Stomach (tissue), 9 donors: ENCODE data around the gene RPS5. TPM values are rescaled to one million over a fixed set of nuclear protein-coding genes. Genes with fewer than 3 reads are reported as not detected.

Experiments
- DNase-seq, 2 donors: peaks; one replicate each; pipeline versions ENCODE4 v3.0.0 to v3.0.0-alpha.2; 2013 to 2019
- H3K27ac ChIP-seq, 5 donors: fragments of 200-600 bp in 4 of 5; sonication (generic) in 4 of 5; one replicate each; pipeline ENCODE4 v1.5.1; 2013 to 2019; ENCODE audit warnings: mild to moderate bottlenecking in 1 of 5, moderate library complexity in 1 of 5
- H3K27me3 ChIP-seq, 3 donors: fragments of 200-600 bp; sonication (generic); one replicate each; pipeline ENCODE4 v1.5.1; 2017 to 2019; ENCODE audit warnings: mixed run types in 1 of 3
- H3K36me3 ChIP-seq, 4 donors: fragments of 200-600 bp; sonication (generic); 1 replicate in 3 of 4; 2 replicates in 1 of 4; pipeline ENCODE4 v1.5.1; 2016 to 2019
- H3K4me1 ChIP-seq, 4 donors: fragments of 200-600 bp; sonication (generic); one replicate each; pipeline ENCODE4 v1.5.1; 2016 to 2019
- H3K4me3 ChIP-seq, 4 donors: fragments of 200-600 bp; sonication (generic) in 3 of 4; one replicate each; pipeline ENCODE4 v1.5.1; 2016 to 2019; ENCODE audit warnings: mild to moderate bottlenecking in 1 of 4
- H3K9me3 ChIP-seq, 4 donors: fragments of 200-600 bp; sonication (generic); one replicate each; pipeline ENCODE4 v1.5.1; 2016 to 2019
- EP300 ChIP-seq: sonication (generic); formaldehyde crosslinking; IDR thresholded peaks from one replicate; pipeline ENCODE4 v1.6.1; 2017; ENCODE audit warnings: antibody characterized with exemption
- POLR2A ChIP-seq, 4 donors: fragments of 450-650 bp; IDR thresholded peaks; one replicate each; pipeline ENCODE4 v1.6.1; 2016; ENCODE audit warnings: antibody characterized with exemption in 4 of 4, control low read depth in 2 of 4, mild to moderate bottlenecking in 1 of 4, moderate library complexity in 1 of 4
- POLR2AphosphoS5 ChIP-seq, 3 donors: sonication (generic); formaldehyde crosslinking; IDR thresholded peaks; one replicate each; pipeline ENCODE4 v1.6.1; 2016; ENCODE audit warnings: antibody characterized with exemption in 3 of 3
- WGBS, 5 donors: extraction: QIAGEN DNeasy Blood & Tissue Kit in 3 of 5; methylation state at CpG; one replicate each; pipeline versions ENCODE4 v1.1.5 to v1.1.7; 2013 to 2018; 5-methylcytosine and 5-hydroxymethylcytosine counted together
- intact Hi-C: fragments of 100-400 bp; cut with DNase I; formaldehyde crosslinking; loops from one replicate; pipeline ENCODE4 v1.15.1; 2023; ENCODE audit warnings: low total_unique reads
- polyA plus RNA-seq, 3 donors: library from polyadenylated mRNA; stranded (reverse); fragments of 200-250 nt; gene quantifications; one replicate each; pipeline ENCODE4 v1.2.3, GENCODE V29; 2013
- total RNA-seq, 5 donors: library from RNA; depleted of rRNA; stranded (reverse); fragments of >200 nt; gene quantifications; one replicate each; pipeline versions ENCODE4 v1.1.0 to v1.2.3, GENCODE V29; 2014 to 2016
- TF ChIP-seq, protein P1 (sequence below), 7 experiments: fragments of 450-650 bp in 4 of 7; fragments of 200-600 bp in 3 of 7; sonication (generic) in 3 of 7; IDR thresholded peaks; one replicate each; pipeline ENCODE4 v1.5.1; 2016 to 2019; ENCODE audit warnings: antibody characterized with exemption in 7 of 7, control low read depth in 2 of 7, mild to moderate bottlenecking in 1 of 7
- donor health status: healthy with polysubstance abuse.
- donor health status: Bipolar disorder and iron deficiency.
- donor health status: healthy.

Gene RPS5
- total and polyA plus RNA-seq, 8 donors = 801 to 2,322 (median 1,502) TPM

DNA sequence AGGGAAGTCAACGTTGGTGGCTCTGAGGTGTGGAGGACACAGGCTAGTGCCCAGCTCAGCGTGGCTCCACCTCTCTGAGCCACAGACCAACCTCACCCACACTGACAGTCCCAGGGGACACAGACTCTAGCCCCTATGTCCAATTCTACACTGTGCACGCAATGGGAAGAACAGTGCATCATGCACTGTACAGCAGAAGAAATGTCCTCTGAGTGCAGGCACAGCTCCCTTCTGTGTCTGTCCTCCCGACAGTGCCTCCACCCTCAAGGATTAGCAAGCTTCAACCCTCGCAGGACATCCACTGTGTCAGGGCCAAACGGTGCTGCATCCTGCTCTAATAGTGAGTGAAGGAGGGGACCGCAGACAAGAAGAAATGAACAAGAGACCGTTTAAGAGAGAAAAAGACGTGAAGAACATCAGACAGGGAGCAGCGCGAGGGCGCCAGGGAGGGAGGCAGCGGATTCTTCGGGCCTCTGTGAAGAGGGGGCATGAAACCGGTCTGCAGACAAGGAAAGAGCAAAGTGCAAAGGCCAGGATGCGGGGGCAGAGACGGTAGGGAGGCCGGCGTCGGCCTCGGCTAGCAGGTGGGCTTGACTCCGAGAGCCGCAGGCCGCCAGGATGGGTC lies 6.9 kb upstream of the RPS5 start:
- Histone ChIP-seq H3K9me3 (no peaks in the 10 kb centered on the region), H3K4me3 (peak overlapping the region; percentile 75 to 96 (median 90)), H3K36me3 (no peaks in the 10 kb centered on the region), H3K27me3 (no peaks in the 10 kb centered on the region), H3K27ac (peak overlapping the region; percentile 94 to 99 (median 97)), H3K4me1 (peaks cover 19 to 33% (median 29%) of the 10 kb centered on the region in 4 donors)
- intact Hi-C loops = no loop called here
- 3 to 8% (median 5%) methylated on average over 22 to 24 of the region's 24 CpGs for WGBS, 5 donors
- TF ChIP-seq POLR2AphosphoS5 (IDR thresholded peaks at IDR 0.05) (no peak), EP300 (no peak)
- no peak for DNase-seq

DNA sequence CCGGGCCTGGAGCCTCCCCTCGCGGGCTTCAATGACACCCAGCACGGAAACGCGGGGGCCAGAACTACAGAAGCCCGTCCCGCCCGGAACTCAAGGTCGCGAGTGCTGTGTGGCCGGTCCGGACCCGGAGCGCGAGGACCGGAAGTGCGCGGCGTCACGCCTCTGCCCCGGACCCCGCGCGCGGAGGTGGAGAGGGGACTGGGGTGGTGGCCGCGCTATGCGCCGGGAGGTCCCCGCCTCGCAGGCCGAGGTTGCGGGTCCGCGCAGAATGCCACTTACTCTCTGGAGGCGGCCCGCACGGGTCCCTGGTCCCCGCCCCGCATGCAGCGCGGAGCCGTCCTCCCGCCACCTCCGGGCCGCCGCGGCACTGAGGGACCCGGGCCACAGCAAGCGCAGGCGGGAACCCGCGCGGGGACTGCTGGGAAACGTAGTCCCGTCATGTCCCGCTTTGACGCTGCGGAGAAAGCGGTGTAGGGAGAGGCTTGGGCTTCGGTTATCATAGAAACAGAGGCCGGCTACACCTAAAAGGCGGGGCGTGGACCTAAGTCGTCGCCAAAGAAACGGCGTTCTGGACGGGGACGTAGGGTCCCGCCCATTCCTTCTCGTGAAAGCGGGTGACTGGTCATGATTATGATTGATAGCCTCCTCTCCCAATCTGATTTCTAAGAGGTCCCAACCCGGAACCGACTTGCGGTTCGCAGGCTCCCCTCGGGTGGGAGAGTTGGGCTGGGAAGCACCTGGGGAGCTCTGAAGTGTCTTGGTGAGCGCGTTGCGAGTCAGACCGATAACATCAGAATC lies 6.2 kb upstream of the RPS5 start, which contains the start of gene ZNF837:
Gene ZNF837, minus strand, starts transcription at position 369 of the 798 bp plus-strand sequence. CDS start 11,698 bp downstream, outside the sequence.
- Histone ChIP-seq H3K27me3 (no peaks in the 10 kb centered on the region), H3K27ac (peak within 1 kb of the TSS; percentile 94 to 99 (median 97)), H3K4me3 (peak within 1 kb of the TSS; percentile 75 to 96 (median 90)), H3K36me3 (no peaks in the 10 kb centered on the region), H3K4me1 (peaks cover 25 to 40% (median 36%) of the 10 kb centered on the region in 4 donors), H3K9me3 (no peaks in the 10 kb centered on the region)
- 0 to 1% (median 1%) methylated on average over 31 to 83 of the region's 83 CpGs for WGBS, 5 donors
- intact Hi-C loops = no loop called here
- peak; percentile 99 to 100 for DNase-seq
- TF ChIP-seq EP300 (no peak), POLR2A (IDR thresholded peaks at IDR 0.05) (peak in 2 of 4 donors; percentile 19 to 70), POLR2AphosphoS5 (IDR thresholded peaks at IDR 0.05) (peak; percentile 3 to 86 (median 76))
- TF ChIP-seq, protein P1, sequence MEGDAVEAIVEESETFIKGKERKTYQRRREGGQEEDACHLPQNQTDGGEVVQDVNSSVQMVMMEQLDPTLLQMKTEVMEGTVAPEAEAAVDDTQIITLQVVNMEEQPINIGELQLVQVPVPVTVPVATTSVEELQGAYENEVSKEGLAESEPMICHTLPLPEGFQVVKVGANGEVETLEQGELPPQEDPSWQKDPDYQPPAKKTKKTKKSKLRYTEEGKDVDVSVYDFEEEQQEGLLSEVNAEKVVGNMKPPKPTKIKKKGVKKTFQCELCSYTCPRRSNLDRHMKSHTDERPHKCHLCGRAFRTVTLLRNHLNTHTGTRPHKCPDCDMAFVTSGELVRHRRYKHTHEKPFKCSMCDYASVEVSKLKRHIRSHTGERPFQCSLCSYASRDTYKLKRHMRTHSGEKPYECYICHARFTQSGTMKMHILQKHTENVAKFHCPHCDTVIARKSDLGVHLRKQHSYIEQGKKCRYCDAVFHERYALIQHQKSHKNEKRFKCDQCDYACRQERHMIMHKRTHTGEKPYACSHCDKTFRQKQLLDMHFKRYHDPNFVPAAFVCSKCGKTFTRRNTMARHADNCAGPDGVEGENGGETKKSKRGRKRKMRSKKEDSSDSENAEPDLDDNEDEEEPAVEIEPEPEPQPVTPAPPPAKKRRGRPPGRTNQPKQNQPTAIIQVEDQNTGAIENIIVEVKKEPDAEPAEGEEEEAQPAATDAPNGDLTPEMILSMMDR (IDR thresholded peaks at IDR 0.05) = no peak

DNA sequence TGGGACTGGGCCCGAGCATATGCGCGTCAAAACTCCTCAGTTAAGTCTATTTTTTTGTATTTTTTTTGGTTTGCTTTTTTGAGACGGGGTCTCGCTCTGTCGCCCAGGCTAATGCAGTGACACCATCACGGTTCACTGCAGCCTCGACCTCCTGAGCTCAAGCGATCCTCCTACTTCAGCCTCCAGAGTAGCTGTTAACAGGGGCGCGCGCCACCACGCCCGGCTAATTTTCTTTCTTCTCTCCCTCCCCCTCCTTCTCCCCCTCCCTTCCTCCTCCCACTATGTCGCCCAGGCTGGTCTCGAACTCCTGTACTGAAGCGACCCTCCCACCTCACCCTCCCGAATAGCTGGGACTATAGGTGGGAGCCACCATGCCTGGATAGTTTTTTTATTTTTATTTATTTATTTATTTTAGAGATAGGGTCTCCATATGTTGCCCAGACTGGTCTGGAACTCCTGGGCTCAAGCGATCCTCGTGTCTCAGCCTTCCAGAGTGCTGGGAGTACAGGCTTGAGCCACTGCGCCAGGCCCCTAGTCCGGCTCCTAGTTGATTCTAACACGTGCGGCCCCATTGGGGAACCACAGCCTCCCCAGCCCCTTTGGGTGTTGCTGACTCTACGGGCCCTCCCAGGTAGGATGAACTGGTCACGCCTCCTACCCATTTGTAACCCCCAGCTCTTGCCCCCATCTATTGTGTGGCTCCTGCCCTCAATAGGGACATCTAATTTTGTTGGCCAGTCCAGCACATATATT lies 5.4 kb upstream of the RPS5 start:
- WGBS, 5 donors = 26 to 32% (median 28%) methylated on average over 26 of the region's 26 CpGs
- H3K36me3 ChIP-seq = no peaks in the 10 kb centered on the region
- TF ChIP-seq POLR2AphosphoS5 (IDR thresholded peaks at IDR 0.05) (no peak), POLR2A (IDR thresholded peaks at IDR 0.05) (no peak), EP300 (no peak)
- TF ChIP-seq, protein P1 (IDR thresholded peaks at IDR 0.05) = no peak
- H3K4me3 ChIP-seq = peak overlapping the region; percentile 75 to 96 (median 90)
- intact Hi-C loops = no loop called here
- no peaks in the 10 kb centered on the region for H3K27me3 ChIP-seq
- no peak for DNase-seq
- H3K9me3 ChIP-seq = no peaks in the 10 kb centered on the region
- H3K4me1 ChIP-seq = peaks cover 32 to 45% (median 44%) of the 10 kb centered on the region in 4 donors
- H3K27ac ChIP-seq = peak overlapping the region; percentile 68 to 99 (median 96)

DNA sequence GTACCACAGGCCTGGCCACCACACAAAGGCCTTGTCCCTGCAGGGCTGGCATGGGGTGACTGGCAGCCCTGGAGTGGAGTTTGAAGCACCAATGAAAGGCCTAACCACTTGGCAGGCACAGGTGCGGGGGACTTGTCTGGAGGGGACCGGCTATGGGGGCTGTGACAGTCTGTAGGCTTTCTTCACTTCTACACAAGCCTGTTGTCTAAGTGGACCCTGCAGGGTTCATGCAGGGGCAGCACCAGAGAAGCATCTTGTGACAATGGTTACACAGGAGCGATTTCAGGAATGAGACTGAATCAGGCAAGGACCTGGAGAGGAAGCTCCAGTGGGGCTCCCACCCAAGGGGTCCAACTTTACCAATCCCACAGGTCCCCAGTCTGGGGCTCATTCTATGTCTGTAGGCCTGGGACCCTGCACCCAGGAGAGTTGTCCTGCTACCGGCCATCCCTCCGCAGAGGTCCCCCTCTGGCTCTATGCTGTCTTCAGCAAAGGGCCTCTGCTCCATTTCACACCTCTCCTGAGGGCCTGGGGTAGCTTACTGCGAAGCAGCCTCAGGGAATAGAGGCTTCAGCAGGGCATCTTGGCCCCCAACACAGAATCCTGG lies 4.0 kb upstream of the RPS5 start:
- no peak overlapping the region for H3K27ac ChIP-seq
- H3K4me1 ChIP-seq = peaks cover 37 to 53% (median 51%) of the 10 kb centered on the region in 4 donors
- TF ChIP-seq, protein P1 (IDR thresholded peaks at IDR 0.05) = no peak
- TF ChIP-seq EP300 (no peak), POLR2A (IDR thresholded peaks at IDR 0.05) (no peak), POLR2AphosphoS5 (IDR thresholded peaks at IDR 0.05) (no peak)
- intact Hi-C loops = no loop called here
- H3K27me3 ChIP-seq = no peaks in the 10 kb centered on the region
- H3K9me3 ChIP-seq = no peaks in the 10 kb centered on the region
- no peak overlapping the region for H3K4me3 ChIP-seq
- H3K36me3 ChIP-seq = peaks cover 0 to 2% (median 1%) of the 10 kb centered on the region in 4 donors
- peak in 1 of 2 donors; percentile 4 for DNase-seq
- 93 to 97% (median 94%) methylated on average over 4 to 6 of the region's 6 CpGs for WGBS, 5 donors
